EH (cell line): ENCODE data around the gene EYA4.

Experiments
- DNase-seq: peaks from one replicate; pipeline ENCODE4 v3.0.0-alpha.2; 2015; ENCODE audit warnings: low read depth

EYA4 gene

DNA sequence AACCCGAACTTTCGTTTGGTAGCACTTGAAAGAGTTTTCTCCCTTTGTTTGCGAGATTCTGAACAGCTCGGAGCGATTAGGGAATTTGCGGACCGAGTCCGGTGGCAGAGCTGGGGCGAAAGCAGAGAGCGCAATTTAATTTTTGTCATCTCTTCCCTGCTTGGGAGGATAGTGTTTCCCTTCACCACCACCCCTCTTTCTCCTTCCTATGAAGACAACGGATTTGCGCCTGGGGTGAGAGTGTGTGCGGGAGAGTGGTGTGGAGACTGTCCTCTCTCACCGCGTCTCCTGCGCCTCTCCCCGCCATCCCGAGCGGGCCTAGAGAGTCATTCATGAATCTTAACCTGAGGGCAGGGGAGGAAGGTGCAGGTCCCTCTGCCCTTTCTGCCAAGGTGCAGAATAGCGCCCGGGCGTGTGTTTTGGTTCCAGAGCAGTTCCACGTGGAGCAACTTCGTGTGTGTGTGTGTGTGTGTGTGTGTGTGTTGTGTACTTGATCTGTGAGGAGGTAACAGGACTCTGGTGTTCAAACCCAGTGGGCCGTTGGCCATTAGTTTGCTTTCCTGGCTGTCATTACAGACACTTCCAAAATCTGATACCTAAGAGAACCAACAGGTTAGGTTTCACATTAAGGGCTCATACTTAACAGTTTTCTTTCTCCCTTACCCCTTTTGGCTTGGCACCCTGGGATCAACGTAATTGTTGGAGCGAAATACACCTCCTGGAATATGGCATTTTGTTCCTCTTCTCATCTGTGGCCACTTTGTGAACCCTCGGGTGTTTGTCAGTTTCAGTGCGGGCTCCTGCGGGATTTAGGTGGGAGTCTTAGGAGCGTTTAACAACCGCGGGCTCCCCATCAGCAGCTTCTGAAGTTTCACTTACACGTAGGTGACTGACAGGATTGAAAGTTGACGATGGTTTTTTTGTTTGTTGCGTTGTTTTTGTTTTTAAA, 1.8 kb downstream of the EYA4 start:
- DNase-seq: no peak

DNA sequence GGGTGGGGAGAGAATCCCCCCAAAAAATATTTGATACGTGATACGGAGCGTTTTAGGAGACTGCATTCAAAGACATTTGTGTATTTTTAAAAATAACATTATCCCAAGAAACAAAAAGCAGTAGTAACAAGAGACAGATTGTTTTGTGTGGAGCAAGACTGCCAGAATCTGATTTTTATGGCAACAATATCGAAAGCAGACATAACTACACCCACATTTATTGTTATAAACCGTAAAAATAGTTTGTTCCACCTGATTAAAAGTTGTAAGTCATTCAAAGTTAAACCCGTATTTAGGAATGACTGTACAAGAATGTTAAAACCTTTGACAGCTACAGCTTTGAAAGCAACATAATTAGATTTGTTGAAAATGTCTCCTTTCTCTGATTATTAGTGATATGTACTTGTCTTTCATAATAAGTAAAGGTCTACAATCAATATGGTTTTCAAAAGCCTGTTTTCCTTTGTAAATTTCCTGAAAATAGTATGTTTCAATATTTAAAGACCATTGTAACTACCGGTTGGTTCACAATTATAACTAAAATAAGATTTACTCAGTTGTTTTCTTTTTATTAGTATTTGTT, 2.7 kb downstream of the EYA4 start:
- DNase-seq: no peak

DNA sequence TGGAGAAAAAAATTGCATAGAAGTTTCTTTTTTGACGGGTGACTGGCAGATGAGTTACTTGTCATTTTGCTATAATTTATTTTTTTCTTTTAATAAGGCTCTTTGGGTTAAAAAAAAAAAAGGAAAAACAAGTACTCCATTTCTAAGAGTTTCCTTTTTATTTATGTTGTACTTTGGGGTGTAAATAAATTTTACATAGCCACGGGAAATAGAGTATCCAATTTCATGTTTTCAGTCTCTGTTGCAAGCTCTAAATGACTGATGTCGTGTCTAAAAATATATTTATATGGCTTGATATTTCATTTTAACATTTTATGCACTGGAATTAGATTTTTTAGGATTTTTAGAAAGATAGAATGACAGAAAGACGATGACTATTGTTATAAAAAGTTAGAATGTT, 3.4 kb downstream of the EYA4 start:
- DNase-seq: no peak

DNA sequence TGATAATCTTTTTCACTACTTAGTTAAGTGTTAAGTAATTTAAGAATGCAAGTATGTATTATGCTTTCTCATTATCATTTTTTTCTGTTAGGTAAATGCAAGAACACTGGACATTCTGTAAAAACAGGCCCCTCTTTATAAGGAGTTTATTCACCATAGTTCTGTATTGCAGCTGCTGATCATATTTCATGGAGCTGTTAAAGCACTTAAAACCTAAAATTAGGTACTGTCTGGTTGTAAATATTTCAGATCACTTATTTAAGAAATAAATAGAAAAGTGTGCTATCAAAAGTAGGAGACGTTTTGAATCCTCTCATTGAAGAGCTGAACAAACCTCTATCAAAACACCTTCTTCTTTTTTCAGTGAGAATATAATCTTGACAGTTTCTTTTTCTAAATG, 3.9 kb downstream of the EYA4 start:
- DNase-seq: no peak

DNA sequence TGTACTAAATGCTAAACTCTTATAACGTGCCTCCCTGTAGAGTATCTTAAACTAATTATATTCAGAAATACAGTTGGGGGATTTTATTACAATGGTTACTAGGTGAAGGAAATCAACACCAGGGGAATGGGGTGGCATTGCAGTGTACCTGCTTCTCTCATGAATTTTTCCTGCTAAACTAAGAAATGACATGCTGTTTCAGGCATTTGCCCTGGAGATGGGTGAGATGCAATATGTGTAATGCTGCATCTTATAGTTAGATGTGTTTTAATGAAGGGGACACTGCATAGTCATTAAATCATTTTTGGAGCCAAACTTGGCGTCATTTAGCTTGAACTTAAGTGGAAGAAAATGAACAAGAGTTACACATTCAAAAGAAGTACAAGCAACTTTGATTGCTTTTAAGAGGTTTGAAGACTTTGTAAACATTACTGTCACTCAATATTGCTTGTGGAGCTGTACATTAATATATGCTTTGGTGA, 4.3 kb downstream of the EYA4 start:
- no peak for DNase-seq

DNA sequence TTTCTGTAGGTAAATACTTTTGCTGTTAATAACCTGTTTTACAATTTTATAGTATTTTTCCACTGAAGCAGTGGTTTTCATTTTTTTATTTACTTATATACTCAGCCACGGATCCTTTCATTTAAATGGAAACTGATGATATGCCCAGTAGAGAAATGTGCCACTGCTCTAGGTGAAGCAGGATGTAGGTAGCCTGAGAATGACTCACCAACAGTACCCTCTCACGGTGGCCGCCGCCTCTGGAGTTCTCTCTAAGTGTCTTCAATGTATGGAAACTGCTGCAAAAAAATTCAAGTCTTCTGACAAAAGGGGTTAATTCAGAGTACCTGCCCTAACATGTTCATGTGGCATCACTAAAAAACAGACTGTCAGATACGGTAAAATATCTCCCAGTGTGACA, 6.4 kb downstream of the EYA4 start:
- no peak for DNase-seq

DNA sequence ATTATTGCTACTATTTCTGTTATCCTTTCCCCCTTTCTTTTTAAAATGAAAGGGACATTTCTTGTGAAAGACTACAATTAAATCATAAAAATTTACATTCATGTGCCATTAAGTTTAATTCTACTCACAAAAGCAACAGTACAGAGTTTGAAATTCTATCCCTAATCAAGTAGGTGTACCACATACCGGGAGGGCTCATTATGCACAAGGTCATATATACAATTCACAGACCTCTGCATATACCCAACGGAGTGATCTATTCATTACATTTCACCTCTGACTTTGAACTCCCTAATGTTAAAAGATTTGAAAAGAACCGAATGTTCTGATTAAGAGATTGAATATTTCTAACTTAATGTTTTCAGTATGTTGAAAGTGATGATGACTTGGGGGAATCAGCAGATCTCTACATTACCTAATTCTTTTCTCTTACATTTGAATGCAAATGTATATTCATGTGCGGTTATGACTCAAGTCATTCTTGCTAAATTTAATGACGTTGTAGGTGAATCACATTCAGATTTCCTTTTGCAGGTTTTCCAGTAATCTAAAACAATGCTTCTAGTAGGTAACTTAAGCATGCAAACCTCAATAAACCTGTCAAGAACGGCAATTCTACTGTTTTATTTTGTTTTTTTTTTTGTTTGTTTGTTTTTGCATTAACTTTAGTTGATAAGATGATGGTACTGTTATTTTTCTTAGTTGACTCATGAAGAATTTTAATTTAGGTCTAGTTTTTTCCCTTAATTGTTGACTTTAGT, 7.3 kb downstream of the EYA4 start:
- DNase-seq: no peak

- no peak for DNase-seq
Measured at GRCh38 chr6:133251688-133252087, 10.5 kb downstream of the EYA4 start.

- no peak for DNase-seq
Measured at GRCh38 chr6:133254552-133255228, 13.5 kb downstream of the EYA4 start.

- DNase-seq: no peak
Measured at GRCh38 chr6:133257545-133258105, 16.5 kb downstream of the EYA4 start.

GRCh38 chr6:133259561-133259960, 18.4 kb downstream of the EYA4 start:
- no peak for DNase-seq

DNA sequence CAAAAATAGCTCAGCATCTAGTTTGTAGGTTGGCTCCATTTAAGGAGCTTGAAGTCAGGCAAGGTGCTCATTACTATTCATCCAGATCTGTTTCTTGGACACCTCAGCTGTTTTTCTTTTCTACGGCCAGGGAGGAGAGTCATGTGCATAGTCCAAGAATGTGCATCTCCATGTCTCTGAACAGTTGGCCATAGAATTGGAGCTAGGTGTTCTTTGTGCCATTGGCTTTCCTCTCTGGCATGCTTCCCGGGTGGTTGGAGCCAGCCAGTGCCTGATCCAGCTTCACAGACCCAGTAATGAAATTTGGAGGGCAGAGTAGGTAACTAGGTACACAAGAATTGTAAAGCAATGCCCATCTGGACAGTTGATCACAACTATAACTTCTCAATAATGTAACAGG, 21.6 kb downstream of the EYA4 start:
- no peak for DNase-seq

GRCh38 chr6:133265066-133265465, 23.9 kb downstream of the EYA4 start:
- DNase-seq: no peak

DNA sequence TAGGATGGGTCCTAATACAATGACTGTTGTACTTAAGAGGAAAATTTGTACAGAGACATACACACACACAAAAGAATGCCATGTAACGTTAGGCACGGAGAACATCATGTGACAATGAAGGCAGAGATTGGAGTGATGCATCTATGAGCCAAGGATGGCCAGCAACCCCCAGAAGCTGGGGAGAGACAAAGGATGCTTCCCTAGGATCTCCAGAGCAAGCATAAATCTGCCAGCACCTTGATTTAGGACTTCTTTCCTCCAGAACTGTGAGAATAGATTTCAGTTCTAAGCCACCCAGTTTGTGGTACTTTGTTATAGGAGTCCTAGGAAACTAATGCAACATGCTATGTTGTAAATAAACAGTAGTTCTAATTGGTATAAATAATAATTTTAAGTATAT, 25.0 kb downstream of the EYA4 start:
- DNase-seq: no peak

DNA sequence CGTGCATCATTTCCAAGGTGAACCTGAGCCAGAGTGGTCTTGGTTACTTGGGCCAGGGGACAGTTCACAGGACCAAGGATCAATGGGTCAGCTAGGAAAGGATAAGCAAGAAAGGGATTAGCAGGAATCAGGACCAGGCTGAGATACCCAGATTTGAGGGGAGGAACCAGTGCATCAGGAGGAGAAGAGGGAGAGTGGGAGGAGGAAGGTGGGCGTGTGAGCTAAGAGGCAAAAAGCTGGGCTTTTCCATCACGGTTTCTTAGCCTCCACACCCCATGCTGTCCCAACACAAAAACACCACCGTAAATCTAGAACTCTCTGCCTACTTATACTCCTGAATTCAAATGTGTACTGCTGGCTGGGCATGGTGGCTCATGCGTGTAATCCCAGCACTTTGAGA, 27.5 kb downstream of the EYA4 start:
- DNase-seq: no peak

DNA sequence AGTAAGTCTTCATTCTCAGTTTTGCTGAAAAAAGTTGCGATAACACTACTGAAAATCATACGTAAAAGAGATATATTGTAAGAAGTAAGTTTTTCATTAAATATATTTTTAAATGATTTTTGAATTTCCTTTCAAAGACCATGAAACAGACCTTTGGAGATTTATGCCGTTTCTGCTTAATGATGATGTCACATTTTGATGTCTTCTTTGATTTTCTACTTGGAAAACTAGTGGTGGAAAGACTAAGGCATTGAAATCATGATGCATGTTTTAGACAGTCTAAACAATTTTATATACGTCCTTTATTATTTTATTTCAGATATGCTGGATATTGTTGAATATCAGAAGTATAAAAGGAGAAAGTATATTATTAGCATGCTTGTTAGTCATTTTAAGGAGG, 33.7 kb downstream of the EYA4 start:
- DNase-seq: no peak

GRCh38 chr6:133275213-133275612, 34.1 kb downstream of the EYA4 start:
- no peak for DNase-seq

GRCh38 chr6:133277228-133277899, 36.2 kb downstream of the EYA4 start:
- no peak for DNase-seq

DNA sequence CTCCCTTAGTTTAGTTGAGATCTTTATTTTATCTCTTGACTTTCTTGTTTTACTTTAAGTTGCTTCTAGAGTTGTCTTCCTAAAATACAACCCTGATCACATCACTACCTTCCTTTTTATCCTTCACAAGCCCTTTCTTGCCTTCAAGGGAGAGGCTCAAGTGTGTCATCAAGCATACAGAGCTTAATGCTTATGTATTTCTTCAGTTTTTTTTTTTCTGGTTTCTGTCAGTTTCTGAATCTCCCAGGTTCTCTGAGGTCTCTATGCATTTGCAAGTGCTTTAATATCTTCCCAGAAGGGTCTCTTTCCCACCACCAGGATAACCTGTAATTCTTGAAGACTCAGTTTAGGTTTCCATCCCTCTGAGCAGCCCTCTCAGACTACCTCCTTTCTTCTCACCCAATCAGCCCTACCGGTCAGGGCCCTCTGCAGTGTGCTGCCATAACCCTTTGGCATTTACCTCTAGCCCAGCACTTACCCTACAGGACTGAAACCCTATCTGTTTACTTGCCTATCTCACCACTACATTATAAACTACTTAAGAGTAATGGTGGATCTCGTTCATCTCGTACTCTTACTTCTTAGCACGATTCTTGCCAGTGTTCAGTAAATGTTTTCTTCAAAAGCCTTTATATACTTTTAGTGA, 36.9 kb downstream of the EYA4 start:
- DNase-seq: no peak

DNA sequence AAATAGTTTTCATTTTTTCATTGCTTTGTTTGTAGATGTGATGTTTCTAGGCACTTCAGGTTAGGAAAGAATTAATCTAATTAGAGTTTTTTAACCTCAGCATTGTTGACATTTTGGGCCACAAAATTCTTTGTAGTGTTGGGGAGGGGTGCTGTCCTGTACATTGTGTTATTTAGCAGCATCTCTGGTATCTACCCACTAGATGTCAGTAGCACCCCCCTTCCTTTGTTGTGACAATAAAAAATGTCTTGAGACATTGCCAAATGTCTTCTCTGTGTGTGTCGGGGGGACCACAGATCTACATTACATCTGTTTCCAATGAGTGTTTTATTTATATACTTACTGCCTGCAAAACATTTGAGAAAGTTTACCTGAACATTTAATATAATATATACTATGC, 45.6 kb downstream of the EYA4 start:
- DNase-seq: peak; percentile 14

GRCh38 chr6:133288662-133289061, 47.5 kb downstream of the EYA4 start:
- DNase-seq: no peak
